HEK293T (cell line): ENCODE results near the gene POLR1B.
"Not testable (repeated sequence)": the region's sequence is repeated elsewhere in the genome, so short reads cannot be mapped to it uniquely, and the experiment has no call there.

Experiments used
- CTCF ChIA-PET: fragments of 350-600 bp; formaldehyde crosslinking; extraction: SDS; loops from one replicate; lab custom pipeline; 2021; ENCODE audit warnings: antibody characterized with exemption, inconsistent platforms; lab: Yijun Ruan, JAX
- POLR2A ChIA-PET: fragments of 350-600 bp; formaldehyde crosslinking; extraction: SDS; loops from one replicate; lab custom pipeline; 2020; ENCODE audit warnings: antibody characterized with exemption, inconsistent platforms; lab: Yijun Ruan, JAX
- DNase-seq: peaks from one replicate; pipeline ENCODE4 v3.0.0; 2012; ENCODE audit warnings: mixed read lengths; ENCODE audit errors: extremely low spot score
- ARNT ChIP-seq: fragments of 450-650 bp; IDR thresholded peaks from 2 replicates; pipeline ENCODE4 v1.6.1; 2017; ENCODE audit warnings: mild to moderate bottlenecking
- BHLHE40 ChIP-seq: fragments of 450-650 bp; IDR thresholded peaks from 2 replicates; pipeline ENCODE4 v1.6.1; 2016; ENCODE audit warnings: mild to moderate bottlenecking, moderate library complexity, borderline replicate concordance
- CTBP1 ChIP-seq: fragments of 450-650 bp; IDR thresholded peaks from 2 replicates; pipeline ENCODE4 v1.6.1; 2016; ENCODE audit warnings: borderline replicate concordance
- ELF4 ChIP-seq: fragments of 450-650 bp; IDR thresholded peaks from 2 replicates; pipeline ENCODE4 v1.6.1; 2017; ENCODE audit warnings: antibody characterized with exemption
- FOXA1 ChIP-seq: fragments of 450-650 bp; IDR thresholded peaks from 2 replicates; pipeline ENCODE4 v1.6.1; 2016; ENCODE audit warnings: mild to moderate bottlenecking
- FOXK2 ChIP-seq: fragments of 450-650 bp; IDR thresholded peaks from 2 replicates; pipeline ENCODE4 v1.6.1; 2016; ENCODE audit warnings: mild to moderate bottlenecking
- FOXM1 ChIP-seq: fragments of 450-650 bp; IDR thresholded peaks from 2 replicates; pipeline ENCODE4 v1.6.1; 2017; ENCODE audit warnings: mild to moderate bottlenecking, borderline replicate concordance
- HDGF ChIP-seq: fragments of 450-650 bp; IDR thresholded peaks from 2 replicates; pipeline ENCODE4 v1.6.1; 2017; ENCODE audit warnings: antibody characterized with exemption, borderline replicate concordance
- L3MBTL2 ChIP-seq: fragments of 450-650 bp; conservative IDR thresholded peaks from 2 replicates; pipeline ENCODE4 v1.6.1; 2016; ENCODE audit warnings: mild to moderate bottlenecking
- LEF1 ChIP-seq: fragments of 450-650 bp; IDR thresholded peaks from 2 replicates; pipeline ENCODE4 v1.6.1; 2017; ENCODE audit warnings: mild to moderate bottlenecking, borderline replicate concordance
- NFRKB ChIP-seq: fragments of 450-650 bp; IDR thresholded peaks from 2 replicates; pipeline ENCODE4 v1.6.1; 2016; ENCODE audit warnings: mild to moderate bottlenecking, moderate library complexity
- SP1 ChIP-seq: fragments of 450-650 bp; IDR thresholded peaks from 2 replicates; pipeline ENCODE4 v1.6.1; 2017
- SUZ12 ChIP-seq: fragments of 450-650 bp; IDR thresholded peaks from 2 replicates; pipeline ENCODE4 v1.6.1; 2016; ENCODE audit warnings: mild to moderate bottlenecking
- TARDBP ChIP-seq: fragments of 450-650 bp; IDR thresholded peaks from 2 replicates; pipeline ENCODE4 v1.6.1; 2016
- ZNF384 ChIP-seq: fragments of 450-650 bp; IDR thresholded peaks from 2 replicates; pipeline ENCODE4 v1.6.1; 2016
- TF ChIP-seq, protein P1 (sequence below): fragments of 450-650 bp; IDR thresholded peaks from 2 replicates; pipeline ENCODE4 v1.6.1; 2016

POLR1B gene

DNA sequence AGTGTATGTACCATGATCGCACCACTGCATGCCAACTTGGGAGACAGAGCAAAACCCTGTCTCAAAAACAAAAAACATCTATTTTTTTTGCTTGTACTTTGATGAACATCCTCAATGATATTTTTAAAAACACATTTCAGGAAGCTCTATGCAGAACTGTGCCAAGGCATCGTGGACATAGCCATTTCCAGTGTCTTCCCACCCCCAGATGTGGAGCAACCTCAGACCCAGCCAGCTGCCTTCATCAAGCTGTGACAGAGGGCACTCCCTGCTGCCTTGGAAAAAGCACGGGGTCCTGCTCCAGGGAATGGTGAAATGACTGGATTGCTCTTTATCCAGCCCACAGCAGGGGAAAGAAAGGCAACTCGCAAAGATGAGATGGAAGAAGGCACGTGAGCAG, 13.7 kb upstream of the POLR1B start:
- CTCF ChIA-PET: no interaction called here
- no peak for TF ChIP-seq ARNT
- no peak for TF ChIP-seq ELF4
- no peak for TF ChIP-seq L3MBTL2
- POLR2A ChIA-PET: no interaction called here
- DNase-seq: no peak

DNA sequence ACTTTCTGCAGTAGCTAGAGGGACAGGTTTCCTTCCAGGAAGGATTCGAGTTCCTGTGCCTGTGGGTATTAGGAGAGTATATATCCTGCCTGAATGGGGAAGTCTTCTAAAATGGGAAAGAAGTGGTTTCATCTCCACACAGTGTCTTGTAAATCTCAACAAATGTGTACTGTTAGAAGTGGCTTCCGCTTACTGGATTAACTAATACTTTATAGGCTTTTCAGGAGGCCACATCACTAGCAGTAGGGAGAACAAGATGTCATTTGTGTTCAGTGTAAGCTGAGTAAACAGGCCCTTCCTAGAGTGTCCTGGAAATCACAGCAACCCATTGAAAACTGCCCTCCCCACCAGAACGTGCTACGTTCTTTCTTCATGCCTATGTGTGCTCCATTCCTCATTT, 12.5 kb upstream of the POLR1B start:
- DNase-seq: no peak
- TF ChIP-seq ZNF384 (no peak), BHLHE40 (no peak), SUZ12 (no peak), ELF4 (no peak), L3MBTL2 (no peak), LEF1 (no peak), FOXM1 (no peak), NFRKB (no peak), SP1 (no peak), FOXA1 (no peak), HDGF (no peak), FOXK2 (no peak), ARNT (no peak), TARDBP (no peak), CTBP1 (no peak)
- TF ChIP-seq, protein P1, sequence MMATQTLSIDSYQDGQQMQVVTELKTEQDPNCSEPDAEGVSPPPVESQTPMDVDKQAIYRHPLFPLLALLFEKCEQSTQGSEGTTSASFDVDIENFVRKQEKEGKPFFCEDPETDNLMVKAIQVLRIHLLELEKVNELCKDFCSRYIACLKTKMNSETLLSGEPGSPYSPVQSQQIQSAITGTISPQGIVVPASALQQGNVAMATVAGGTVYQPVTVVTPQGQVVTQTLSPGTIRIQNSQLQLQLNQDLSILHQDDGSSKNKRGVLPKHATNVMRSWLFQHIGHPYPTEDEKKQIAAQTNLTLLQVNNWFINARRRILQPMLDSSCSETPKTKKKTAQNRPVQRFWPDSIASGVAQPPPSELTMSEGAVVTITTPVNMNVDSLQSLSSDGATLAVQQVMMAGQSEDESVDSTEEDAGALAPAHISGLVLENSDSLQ: no peak
- ChIA-PET POLR2A (no interaction called here), CTCF (no interaction called here)

DNA sequence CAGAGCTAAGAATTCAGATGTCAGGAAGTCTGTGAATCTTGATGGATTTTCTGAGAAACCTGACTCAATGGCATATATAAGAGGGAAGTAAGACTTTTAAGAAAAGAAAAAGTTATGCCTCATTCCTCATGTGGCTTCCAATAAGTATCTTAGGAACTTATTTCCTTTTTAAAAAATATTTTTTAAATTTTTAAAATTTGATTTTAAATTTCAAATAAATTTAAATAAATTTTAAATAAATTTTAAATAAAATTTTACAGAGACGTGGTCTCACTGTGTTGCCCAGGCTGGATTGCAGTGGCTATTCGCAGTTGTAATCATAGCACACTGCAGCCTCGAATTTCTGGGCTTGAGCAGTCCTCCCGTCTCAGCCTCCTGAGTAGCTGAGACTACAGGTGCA, 11.5 kb upstream of the POLR1B start:
- POLR2A ChIA-PET: no interaction called here
- DNase-seq: no peak
- no peak for TF ChIP-seq SUZ12
- no peak for TF ChIP-seq ELF4
- TF ChIP-seq, protein P1: no peak
- no peak for TF ChIP-seq LEF1
- TF ChIP-seq CTBP1: no peak
- TF ChIP-seq NFRKB: no peak
- CTCF ChIA-PET: no interaction called here

DNA sequence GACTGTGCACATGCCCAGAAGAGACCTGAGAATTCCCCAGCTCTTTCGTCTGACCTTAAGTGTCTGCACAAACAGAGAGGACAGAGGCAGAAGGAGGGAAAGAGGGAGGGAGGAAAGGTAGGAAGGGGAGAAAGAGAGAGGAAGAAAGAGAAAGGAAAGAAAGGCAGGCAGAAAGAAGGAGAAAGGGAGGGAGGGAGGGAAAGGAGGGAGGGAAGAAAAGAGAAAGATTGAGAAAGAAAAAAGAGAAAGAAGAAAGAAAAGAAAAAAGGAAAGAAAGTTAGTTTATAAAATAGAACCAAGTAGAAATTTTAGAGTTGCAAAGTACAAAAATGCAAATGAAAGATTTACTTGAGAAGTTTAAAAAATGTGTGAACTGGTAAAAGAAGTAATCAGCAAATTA, 7.4 kb upstream of the POLR1B start:
- TF ChIP-seq ELF4: no peak
- no peak for TF ChIP-seq FOXK2
- TF ChIP-seq, protein P1: no peak
- no peak for TF ChIP-seq FOXA1
- no peak for TF ChIP-seq ZNF384
- TF ChIP-seq SUZ12: no peak
- TF ChIP-seq TARDBP: no peak
- TF ChIP-seq HDGF: no peak
- no peak for TF ChIP-seq FOXM1
- no peak for TF ChIP-seq NFRKB
- TF ChIP-seq ARNT: no peak
- TF ChIP-seq BHLHE40: no peak
- TF ChIP-seq CTBP1: no peak
- no peak for TF ChIP-seq LEF1
- CTCF ChIA-PET: no interaction called here
- POLR2A ChIA-PET: no interaction called here
- no peak for DNase-seq

DNA sequence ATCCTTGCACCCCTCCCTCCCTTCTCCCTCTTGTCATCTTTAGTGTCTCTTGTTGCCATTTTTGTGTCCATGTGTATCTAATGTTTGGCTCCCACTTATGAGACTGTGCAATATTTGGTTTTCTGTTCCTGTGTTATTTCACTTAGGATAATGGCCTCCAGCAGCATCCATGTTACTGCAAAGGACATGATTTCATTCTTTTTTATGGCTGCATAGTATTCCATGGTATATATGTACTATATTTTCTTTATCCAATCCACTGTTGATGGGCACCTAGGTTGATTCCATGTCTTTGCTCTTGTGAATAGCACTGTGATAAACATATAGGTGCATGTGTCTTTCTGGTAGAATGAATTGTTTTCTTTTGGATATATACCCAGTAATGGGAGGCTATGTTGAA, 5.6 kb upstream of the POLR1B start:
- CTCF ChIA-PET, DNase-seq, POLR2A ChIA-PET: not testable (repeated sequence)

DNA sequence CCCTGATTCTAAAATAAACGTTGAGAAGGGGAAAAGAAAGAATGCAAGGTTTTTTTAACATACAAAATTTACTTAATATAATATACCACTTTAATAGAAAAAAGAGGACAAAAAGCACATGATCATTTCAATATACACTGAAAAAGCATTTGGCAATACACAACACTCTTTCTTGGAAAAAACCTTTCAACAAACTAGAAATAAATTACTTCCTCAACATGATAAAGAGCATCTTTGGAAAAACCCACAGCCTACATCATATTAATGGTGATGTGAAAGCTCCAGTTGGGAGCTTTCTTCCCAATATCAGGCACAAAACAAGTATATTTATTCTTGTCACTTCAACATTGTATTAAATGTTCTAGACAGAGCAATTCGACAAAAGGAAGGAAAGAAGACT, 3.0 kb upstream of the POLR1B start:
- no peak for DNase-seq
- CTCF ChIA-PET: no interaction called here
- POLR2A ChIA-PET: no interaction called here
- TF ChIP-seq HDGF (no peak), FOXM1 (no peak), ELF4 (no peak), ARNT (no peak), LEF1 (no peak), SUZ12 (no peak), BHLHE40 (no peak)

DNA sequence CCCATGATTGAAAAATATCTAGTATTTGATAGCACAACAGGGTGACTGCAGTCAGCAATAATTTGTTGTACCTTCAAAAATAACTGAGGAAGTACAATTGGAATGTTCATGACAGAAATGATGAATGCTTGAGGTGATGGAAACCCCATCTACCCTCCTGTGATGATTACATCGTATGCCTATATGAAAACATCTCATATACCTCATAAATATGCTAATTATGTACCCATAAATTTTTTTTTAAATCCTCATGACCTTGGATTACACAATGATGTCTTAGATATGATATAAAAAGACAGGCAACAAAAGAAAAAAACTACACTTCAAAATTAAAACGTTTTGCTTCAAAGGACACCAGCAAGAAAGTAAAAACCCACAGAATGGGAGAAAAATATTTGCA, 1.4 kb upstream of the POLR1B start:
- CTCF ChIA-PET: no interaction called here
- POLR2A ChIA-PET: interaction anchor here (1.4 kb wide), 1 partner anchor 58 kb away, joined by 3 read pairs; no protein-coding TSS in a partner anchor
- TF ChIP-seq ZNF384 (peak; percentile 60), ELF4 (no peak), L3MBTL2 (no peak), TARDBP (no peak)
- TF ChIP-seq, protein P1: peak; percentile 69
- no peak for DNase-seq
